ENCODE results near the gene GSG1.

Gene GSG1

GRCh38 chr12:13082861-13083260 lies 20.6 kb downstream of the GSG1 start:
- Histone ChIP-seq H4K20me1 (ENCODE audit: insufficient read depth, low read length) (no peaks in the 10 kb centered on the region), H3K36me3 (ENCODE audit: insufficient read depth, low read length) (no peaks in the 10 kb centered on the region), H3K27ac (ENCODE audit: low read length) (no peak overlapping the region), H3K4me1 (ENCODE audit: insufficient read depth, low read length) (no peaks in the 10 kb centered on the region), H3K79me2 (ENCODE audit: insufficient read depth, low read length) (no peaks in the 10 kb centered on the region), H3K27me3 (ENCODE audit: insufficient read depth, low read length, poor library complexity) (peaks cover 13% of the 10 kb centered on the region), H2AFZ (ENCODE audit: low read depth, low read length) (no peak overlapping the region), H3K9ac (ENCODE audit: low read depth, low read length) (no peak overlapping the region), H3K9me3 (ENCODE audit: insufficient read depth, low read length, severe bottlenecking) (no peaks in the 10 kb centered on the region), H3K4me2 (ENCODE audit: insufficient read depth, low read length) (no peak overlapping the region), H3K4me3 (ENCODE audit: low read depth in 1 of 2, low read length in 2 of 2) (no peak overlapping the region)
- ATAC-seq (ENCODE audit: insufficient read depth, low read depth) (no peak), DNase-seq (no peak)
- TF ChIP-seq CTCF (IDR thresholded peaks at IDR 0.05; ENCODE audit: borderline replicate concordance, extremely low read depth, low read length, poor library complexity, severe bottlenecking) (no peak), EZH2 (IDR thresholded peaks at IDR 0.05; ENCODE audit: borderline replicate concordance, low read depth, low read length, severe bottlenecking) (no peak)

- Histone ChIP-seq H3K36me3 (ENCODE audit: insufficient read depth, low read length) (no peaks in the 10 kb centered on the region), H2AFZ (ENCODE audit: low read depth, low read length) (no peak overlapping the region), H3K27ac (ENCODE audit: low read length) (no peak overlapping the region), H3K79me2 (ENCODE audit: insufficient read depth, low read length) (no peaks in the 10 kb centered on the region), H3K9me3 (ENCODE audit: insufficient read depth, low read length, severe bottlenecking) (no peaks in the 10 kb centered on the region), H3K4me2 (ENCODE audit: insufficient read depth, low read length) (no peak overlapping the region), H4K20me1 (ENCODE audit: insufficient read depth, low read length) (no peaks in the 10 kb centered on the region), H3K4me3 (ENCODE audit: low read depth in 1 of 2, low read length in 2 of 2) (no peak overlapping the region), H3K27me3 (ENCODE audit: insufficient read depth, low read length, poor library complexity) (peaks cover 8% of the 10 kb centered on the region), H3K9ac (ENCODE audit: low read depth, low read length) (no peak overlapping the region), H3K4me1 (ENCODE audit: insufficient read depth, low read length) (no peaks in the 10 kb centered on the region)
- ATAC-seq (ENCODE audit: insufficient read depth, low read depth), result no peak
- no peak for TF ChIP-seq EZH2 (IDR thresholded peaks at IDR 0.05; ENCODE audit: borderline replicate concordance, low read depth, low read length, severe bottlenecking)
- TF ChIP-seq CTCF (IDR thresholded peaks at IDR 0.05; ENCODE audit: borderline replicate concordance, extremely low read depth, low read length, poor library complexity, severe bottlenecking), result no peak
- no peak for DNase-seq
Measured at GRCh38 chr12:13080266-13080665, 23.2 kb downstream of the GSG1 start.

GRCh38 chr12:13079440-13079906 lies 24.0 kb downstream of the GSG1 start:
- H4K20me1 ChIP-seq (ENCODE audit: insufficient read depth, low read length), result no peaks in the 10 kb centered on the region
- DNase-seq, result no peak

More at GRCh38 chr12:13079440-13079906, 24.0 kb downstream of the GSG1 start:
- Histone ChIP-seq H3K79me2 (ENCODE audit: insufficient read depth, low read length) (no peaks in the 10 kb centered on the region), H3K27ac (ENCODE audit: low read length) (no peak overlapping the region), H3K4me3 (ENCODE audit: low read depth in 1 of 2, low read length in 2 of 2) (no peak overlapping the region), H3K27me3 (ENCODE audit: insufficient read depth, low read length, poor library complexity) (peaks cover 10% of the 10 kb centered on the region), H3K9me3 (ENCODE audit: insufficient read depth, low read length, severe bottlenecking) (no peaks in the 10 kb centered on the region), H3K9ac (ENCODE audit: low read depth, low read length) (no peak overlapping the region), H3K36me3 (ENCODE audit: insufficient read depth, low read length) (no peaks in the 10 kb centered on the region), H3K4me2 (ENCODE audit: insufficient read depth, low read length) (no peak overlapping the region), H2AFZ (ENCODE audit: low read depth, low read length) (no peak overlapping the region), H3K4me1 (ENCODE audit: insufficient read depth, low read length) (no peaks in the 10 kb centered on the region)
- ATAC-seq (ENCODE audit: insufficient read depth, low read depth), result no peak
- TF ChIP-seq CTCF (IDR thresholded peaks at IDR 0.05; ENCODE audit: borderline replicate concordance, extremely low read depth, low read length, poor library complexity, severe bottlenecking) (no peak), EZH2 (IDR thresholded peaks at IDR 0.05; ENCODE audit: borderline replicate concordance, low read depth, low read length, severe bottlenecking) (no peak)
